GM23338 (cell line): ENCODE measurements around the gene MS4A4A. TPM values are rescaled to one million over a fixed set of nuclear protein-coding genes. Genes with fewer than 3 reads are reported as not detected.

Experiments used
- ATAC-seq: fragments of 200-7000 bp; cut with Tn5 transposase; 3 replicates; pipeline ENCODE4 v1.9.1; 2020
- DNase-seq: peaks from one replicate; pipeline ENCODE4 v3.0.0-alpha.2; 2015; ENCODE audit warnings: low spot score
- H2AFZ ChIP-seq: fragments of 200-600 bp; sonication (generic); 2 replicates; pipeline ENCODE4 v1.8.0; 2016; ENCODE audit warnings: antibody characterized with exemption, mild to moderate bottlenecking, moderate library complexity
- H3F3A ChIP-seq: fragments of 200-600 bp; sonication (generic); replicated peaks from 2 replicates; pipeline ENCODE4 v1.8.0; 2017; ENCODE audit warnings: antibody characterized with exemption, mixed run types, low read depth
- H3K27ac ChIP-seq: fragments of 200-600 bp; sonication (generic); 2 replicates; pipeline ENCODE4 v1.6.1; 2016; ENCODE audit warnings: low read depth
- H3K27me3 ChIP-seq: fragments of 200-600 bp; sonication (generic); 2 replicates; pipeline ENCODE4 v1.8.0; 2016; ENCODE audit warnings: mild to moderate bottlenecking, mixed run types, moderate library complexity; ENCODE audit not compliant: insufficient read depth
- H3K36me3 ChIP-seq: fragments of 200-600 bp; sonication (generic); 2 replicates; pipeline ENCODE4 v1.8.0; 2016; ENCODE audit warnings: mild to moderate bottlenecking; ENCODE audit not compliant: insufficient read depth
- H3K4me1 ChIP-seq: fragments of 200-600 bp; sonication (generic); 2 replicates; pipeline ENCODE4 v1.8.0; 2016; ENCODE audit warnings: mild to moderate bottlenecking, moderate library complexity; ENCODE audit not compliant: insufficient read depth
- H3K4me2 ChIP-seq: fragments of 200-600 bp; sonication (generic); 2 replicates; pipeline ENCODE4 v1.7.1; 2017; ENCODE audit warnings: mixed run types
- H3K4me3 ChIP-seq: fragments of 200-600 bp; sonication (generic); 2 replicates; pipeline ENCODE4 v1.6.1; 2016; ENCODE audit warnings: mixed run types
- H3K79me2 ChIP-seq: fragments of 200-600 bp; sonication (generic); replicated peaks from 2 replicates; pipeline ENCODE4 v1.8.0; 2017; ENCODE audit warnings: mild to moderate bottlenecking; ENCODE audit not compliant: insufficient read depth
- H3K9me2 ChIP-seq: fragments of 200-600 bp; sonication (generic); 2 replicates; pipeline ENCODE4 v1.8.0; 2017; ENCODE audit not compliant: insufficient read depth
- H4K20me1 ChIP-seq: fragments of 200-600 bp; sonication (generic); replicated peaks from 2 replicates; pipeline ENCODE4 v1.8.0; 2017; ENCODE audit warnings: mild to moderate bottlenecking; ENCODE audit not compliant: insufficient read depth
- H3K27ac Mint-ChIP-seq: 2 replicates; pipeline ENCODE4 v1.8.0; 2020; ENCODE audit warnings: inconsistent platforms, mild to moderate bottlenecking, moderate library complexity, mixed read lengths
- H3K27me3 Mint-ChIP-seq: 3 replicates; pipeline ENCODE4 v1.8.0; 2022; ENCODE audit warnings: low read depth, mild to moderate bottlenecking, moderate library complexity, mixed read lengths, inconsistent platforms; ENCODE audit not compliant: insufficient read depth, poor library complexity
- H3K36me3 Mint-ChIP-seq: 3 replicates; pipeline ENCODE4 v1.8.0; 2021; ENCODE audit warnings: low read depth, mild to moderate bottlenecking, inconsistent platforms, moderate library complexity, mixed read lengths
- H3K4me1 Mint-ChIP-seq: 3 replicates; pipeline ENCODE4 v1.8.0; 2020; ENCODE audit warnings: mild to moderate bottlenecking, inconsistent platforms, mixed read lengths
- H3K4me3 Mint-ChIP-seq: 3 replicates; pipeline ENCODE4 v1.8.0; 2021; ENCODE audit warnings: moderate library complexity, mild to moderate bottlenecking, inconsistent platforms, mixed read lengths
- H3K9me3 Mint-ChIP-seq: 3 replicates; pipeline ENCODE4 v1.8.0; 2020; ENCODE audit warnings: moderate library complexity, mild to moderate bottlenecking, inconsistent platforms, mixed read lengths
- CREB1 ChIP-seq: fragments of 250-450 bp; sonication (Bioruptor Pico); IDR thresholded peaks from 2 replicates; pipeline ENCODE4 v1.5.0; 2020; ENCODE audit warnings: low read depth, mild to moderate bottlenecking, moderate library complexity
- ETS1 ChIP-seq: IDR thresholded peaks from 2 replicates; pipeline ENCODE4 v1.6.1; 2016; ENCODE audit warnings: antibody characterized with exemption
- EZH2 ChIP-seq: fragments of 200-600 bp; sonication (generic); IDR thresholded peaks from one replicate; pipeline ENCODE4 v1.8.0; 2017; ENCODE audit warnings: antibody characterized with exemption, mild to moderate bottlenecking, low read depth; ENCODE audit not compliant: unreplicated experiment
- EZH2phosphoT487 ChIP-seq: fragments of 200-600 bp; sonication (generic); IDR thresholded peaks from one replicate; pipeline ENCODE4 v1.8.1; 2018; ENCODE audit warnings: antibody characterized with exemption; ENCODE audit not compliant: unreplicated experiment
- JUNB ChIP-seq: IDR thresholded peaks from one replicate; pipeline ENCODE4 v1.6.1; 2016; ENCODE audit warnings: antibody characterized with exemption; ENCODE audit not compliant: unreplicated experiment
- NANOG ChIP-seq: IDR thresholded peaks from 2 replicates; pipeline ENCODE4 v1.6.1; 2016; ENCODE audit warnings: antibody characterized with exemption, borderline replicate concordance
- POLR2AphosphoS5 ChIP-seq: IDR thresholded peaks from 2 replicates; pipeline ENCODE4 v1.6.1; 2016; ENCODE audit warnings: antibody characterized with exemption, low read depth
- STAT1 ChIP-seq: IDR thresholded peaks from one replicate; pipeline ENCODE4 v1.6.1; 2016; ENCODE audit warnings: antibody characterized with exemption; ENCODE audit not compliant: unreplicated experiment
- ZNF114 ChIP-seq: fragments of 250-450 bp; sonication (Bioruptor Pico); IDR thresholded peaks from 2 replicates; pipeline ENCODE4 v1.5.0; 2020; ENCODE audit warnings: mild to moderate bottlenecking, moderate library complexity
- ZNF331 ChIP-seq: fragments of 250-450 bp; sonication (Bioruptor Pico); IDR thresholded peaks from 2 replicates; pipeline ENCODE4 v1.5.0; 2020; ENCODE audit warnings: low read depth, mild to moderate bottlenecking, moderate library complexity
- ZNF462 ChIP-seq: fragments of 250-450 bp; sonication (Bioruptor Pico); IDR thresholded peaks from 2 replicates; pipeline ENCODE4 v1.5.0; 2020; ENCODE audit warnings: mild to moderate bottlenecking, moderate library complexity
- polyA plus RNA-seq: library from polyadenylated mRNA; unstranded; fragments of >200 nt; fragmentation: Nextera tagmentation; extraction: Ambion mirVana; gene quantifications from 2 replicates; pipeline ENCODE4 v1.2.1, GENCODE V29; 2016
- total RNA-seq: library from RNA; depleted of rRNA; stranded (reverse); fragments of >200 nt; shearing (Covaris generic); gene quantifications from 2 replicates; pipeline ENCODE4 v1.2.3, GENCODE V29; 2014
- TF ChIP-seq, protein P1 (sequence below): IDR thresholded peaks from one replicate; pipeline ENCODE4 v1.6.1; 2018; ENCODE audit warnings: antibody characterized with exemption; ENCODE audit not compliant: unreplicated experiment
- TF ChIP-seq, protein P2 (sequence below), 2 experiments: fragments of 200-600 bp in 1 of 2; sonication (generic) in 1 of 2; conservative IDR thresholded peaks; 2 replicates each; pipeline versions ENCODE4 v1.5.1 to v1.6.1; 2016 to 2017; ENCODE audit warnings: antibody characterized with exemption in 2 of 2, low read depth in 2 of 2, mild to moderate bottlenecking in 2 of 2, moderate library complexity in 1 of 2

MS4A4A gene
- total and polyA plus RNA-seq, 2 experiments from 2014 or later, result not detected

DNA sequence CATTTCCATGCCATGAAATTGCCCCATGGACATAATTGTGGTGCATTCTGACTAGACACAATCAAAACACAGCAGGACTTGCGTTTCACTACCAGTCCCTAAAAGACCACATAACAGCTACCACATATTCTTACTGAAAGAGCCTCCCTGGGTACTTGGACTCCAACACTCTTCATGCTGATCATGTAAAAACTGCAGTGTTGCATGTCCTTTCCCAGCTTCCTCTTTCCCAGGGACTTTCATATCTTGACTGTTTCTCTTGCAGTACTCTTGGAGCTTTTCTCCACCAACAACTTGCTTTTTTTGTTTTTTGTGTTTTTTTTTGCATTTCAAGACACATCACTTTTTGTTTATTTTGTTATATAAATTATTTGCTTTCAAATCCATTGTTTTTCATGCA, 69.5 kb downstream of the MS4A4A start:
- Mint-ChIP-seq H3K27me3 (peaks cover 2% of the 10 kb centered on the region), H3K27ac (no peak overlapping the region), H3K4me1 (no peaks in the 10 kb centered on the region), H3K36me3 (peaks cover 11% of the 10 kb centered on the region; the same call in 1 of the 3 replicates), H3K9me3 (peaks cover 24% of the 10 kb centered on the region), H3K4me3 (no peak overlapping the region)
- Histone ChIP-seq H4K20me1 (no peaks in the 10 kb centered on the region), H3K9me2 (peaks cover 13% of the 10 kb centered on the region; the same call in 1 of the 2 replicates), H3F3A (no peaks in the 10 kb centered on the region), H3K4me3 (no peak overlapping the region), H3K27me3 (no peaks in the 10 kb centered on the region), H3K36me3 (no peaks in the 10 kb centered on the region), H2AFZ (no peak overlapping the region), H3K79me2 (no peaks in the 10 kb centered on the region), H3K27ac (no peak overlapping the region), H3K4me1 (no peaks in the 10 kb centered on the region), H3K4me2 (no peak overlapping the region)
- TF ChIP-seq ETS1, result no peak
- TF ChIP-seq, protein P1, sequence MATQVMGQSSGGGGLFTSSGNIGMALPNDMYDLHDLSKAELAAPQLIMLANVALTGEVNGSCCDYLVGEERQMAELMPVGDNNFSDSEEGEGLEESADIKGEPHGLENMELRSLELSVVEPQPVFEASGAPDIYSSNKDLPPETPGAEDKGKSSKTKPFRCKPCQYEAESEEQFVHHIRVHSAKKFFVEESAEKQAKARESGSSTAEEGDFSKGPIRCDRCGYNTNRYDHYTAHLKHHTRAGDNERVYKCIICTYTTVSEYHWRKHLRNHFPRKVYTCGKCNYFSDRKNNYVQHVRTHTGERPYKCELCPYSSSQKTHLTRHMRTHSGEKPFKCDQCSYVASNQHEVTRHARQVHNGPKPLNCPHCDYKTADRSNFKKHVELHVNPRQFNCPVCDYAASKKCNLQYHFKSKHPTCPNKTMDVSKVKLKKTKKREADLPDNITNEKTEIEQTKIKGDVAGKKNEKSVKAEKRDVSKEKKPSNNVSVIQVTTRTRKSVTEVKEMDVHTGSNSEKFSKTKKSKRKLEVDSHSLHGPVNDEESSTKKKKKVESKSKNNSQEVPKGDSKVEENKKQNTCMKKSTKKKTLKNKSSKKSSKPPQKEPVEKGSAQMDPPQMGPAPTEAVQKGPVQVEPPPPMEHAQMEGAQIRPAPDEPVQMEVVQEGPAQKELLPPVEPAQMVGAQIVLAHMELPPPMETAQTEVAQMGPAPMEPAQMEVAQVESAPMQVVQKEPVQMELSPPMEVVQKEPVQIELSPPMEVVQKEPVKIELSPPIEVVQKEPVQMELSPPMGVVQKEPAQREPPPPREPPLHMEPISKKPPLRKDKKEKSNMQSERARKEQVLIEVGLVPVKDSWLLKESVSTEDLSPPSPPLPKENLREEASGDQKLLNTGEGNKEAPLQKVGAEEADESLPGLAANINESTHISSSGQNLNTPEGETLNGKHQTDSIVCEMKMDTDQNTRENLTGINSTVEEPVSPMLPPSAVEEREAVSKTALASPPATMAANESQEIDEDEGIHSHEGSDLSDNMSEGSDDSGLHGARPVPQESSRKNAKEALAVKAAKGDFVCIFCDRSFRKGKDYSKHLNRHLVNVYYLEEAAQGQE, result no peak
- TF ChIP-seq EZH2phosphoT487, result no peak
- TF ChIP-seq ZNF114 (CRISPR knock-in tag), result no peak
- TF ChIP-seq ZNF331 (CRISPR knock-in tag), result no peak
- TF ChIP-seq STAT1, result no peak
- no peak for TF ChIP-seq JUNB
- TF ChIP-seq NANOG, result no peak
- TF ChIP-seq EZH2, result no peak
- no peak for TF ChIP-seq ZNF462
- TF ChIP-seq, protein P2, sequence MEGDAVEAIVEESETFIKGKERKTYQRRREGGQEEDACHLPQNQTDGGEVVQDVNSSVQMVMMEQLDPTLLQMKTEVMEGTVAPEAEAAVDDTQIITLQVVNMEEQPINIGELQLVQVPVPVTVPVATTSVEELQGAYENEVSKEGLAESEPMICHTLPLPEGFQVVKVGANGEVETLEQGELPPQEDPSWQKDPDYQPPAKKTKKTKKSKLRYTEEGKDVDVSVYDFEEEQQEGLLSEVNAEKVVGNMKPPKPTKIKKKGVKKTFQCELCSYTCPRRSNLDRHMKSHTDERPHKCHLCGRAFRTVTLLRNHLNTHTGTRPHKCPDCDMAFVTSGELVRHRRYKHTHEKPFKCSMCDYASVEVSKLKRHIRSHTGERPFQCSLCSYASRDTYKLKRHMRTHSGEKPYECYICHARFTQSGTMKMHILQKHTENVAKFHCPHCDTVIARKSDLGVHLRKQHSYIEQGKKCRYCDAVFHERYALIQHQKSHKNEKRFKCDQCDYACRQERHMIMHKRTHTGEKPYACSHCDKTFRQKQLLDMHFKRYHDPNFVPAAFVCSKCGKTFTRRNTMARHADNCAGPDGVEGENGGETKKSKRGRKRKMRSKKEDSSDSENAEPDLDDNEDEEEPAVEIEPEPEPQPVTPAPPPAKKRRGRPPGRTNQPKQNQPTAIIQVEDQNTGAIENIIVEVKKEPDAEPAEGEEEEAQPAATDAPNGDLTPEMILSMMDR (conservative IDR thresholded peaks at IDR 0.05; ENCODE audit: low read depth in 2 of 2), result no peak
- no peak for TF ChIP-seq CREB1
- TF ChIP-seq POLR2AphosphoS5, result no peak
- ATAC-seq, result no peak
- no peak for DNase-seq
